HG03565 (cell line): Measurements from ENCODE around the gene DOCK6.

Source experiments
- ATAC-seq: cut with Tn5 transposase; IDR thresholded peaks from one replicate; pipeline ENCODE4 v1.9.1; 2021; ENCODE audit warnings: mild to moderate bottlenecking, moderate library complexity; ENCODE audit not compliant: unreplicated experiment

DOCK6 gene

GRCh38 chr19:11274533-11275086 lies 12.3 kb upstream of the DOCK6 start:
- no peak for ATAC-seq

GRCh38 chr19:11273989-11274388 lies 11.7 kb upstream of the DOCK6 start:
- ATAC-seq = no peak

- ATAC-seq = no peak
Observed at GRCh38 chr19:11273296-11273695, 11.0 kb upstream of the DOCK6 start.

- ATAC-seq = no peak
Observed at GRCh38 chr19:11269408-11269807, 7.1 kb upstream of the DOCK6 start.

DNA sequence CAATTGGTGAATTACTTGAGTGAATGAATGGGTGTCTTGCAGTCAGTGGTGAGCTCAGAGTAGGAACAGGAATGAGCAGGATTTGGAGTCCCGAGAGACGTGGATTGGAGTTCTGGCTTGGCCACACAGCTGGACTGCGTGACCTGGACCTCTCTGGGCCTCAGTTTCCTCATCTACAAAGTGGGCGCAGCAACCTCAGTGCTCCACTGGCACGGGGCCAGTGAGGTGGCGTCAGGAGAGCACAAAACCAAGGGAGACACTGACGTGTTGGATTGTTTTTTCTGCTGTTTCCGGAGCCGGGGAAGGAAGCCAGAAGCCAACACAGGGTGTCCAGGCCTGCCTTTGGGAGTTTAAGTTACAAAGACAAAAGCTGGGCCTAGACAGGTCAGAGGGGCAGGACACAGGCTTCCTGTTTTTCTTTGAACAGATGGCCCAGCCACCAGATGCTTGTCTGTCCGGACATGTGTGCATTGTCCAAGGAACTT lies 6.5 kb upstream of the DOCK6 start:
- no peak for ATAC-seq

DNA sequence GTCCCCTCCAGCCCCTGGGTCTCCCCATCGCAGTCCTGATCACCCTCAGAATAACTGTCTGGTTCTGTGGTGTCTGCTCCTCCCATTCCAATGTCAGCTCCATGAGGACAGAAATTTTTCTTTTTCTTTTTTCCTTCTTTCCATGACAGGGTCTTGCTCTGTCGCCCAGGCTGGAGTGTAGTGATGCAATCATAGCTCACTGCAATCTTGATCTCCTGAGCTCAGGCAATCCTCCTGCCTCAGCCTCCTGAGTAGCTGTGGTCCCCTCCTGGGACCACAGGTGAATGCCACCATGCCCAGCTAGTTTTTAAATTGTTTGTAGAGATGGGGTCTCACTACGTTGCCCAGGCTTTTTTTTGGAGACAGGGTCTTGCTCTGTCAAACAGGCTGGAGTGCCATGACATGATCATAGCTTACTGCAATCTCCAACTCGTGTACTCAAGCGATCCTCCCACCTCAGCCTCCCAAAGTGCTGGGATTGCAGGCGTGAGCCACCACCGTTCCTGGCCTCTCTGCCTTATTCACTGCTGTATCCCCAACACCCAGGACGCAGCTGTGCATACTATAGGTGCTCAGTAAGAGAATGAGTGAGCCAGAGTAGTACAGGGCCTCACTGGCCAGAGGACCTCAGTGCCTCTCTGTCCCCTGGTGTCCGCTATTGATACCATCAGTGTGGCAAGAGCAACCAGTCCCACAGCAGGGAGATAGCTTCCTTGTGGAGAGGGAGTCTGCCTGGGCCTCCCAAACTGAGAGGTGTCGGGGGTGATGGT lies 5.2 kb upstream of the DOCK6 start:
- no peak for ATAC-seq

DNA sequence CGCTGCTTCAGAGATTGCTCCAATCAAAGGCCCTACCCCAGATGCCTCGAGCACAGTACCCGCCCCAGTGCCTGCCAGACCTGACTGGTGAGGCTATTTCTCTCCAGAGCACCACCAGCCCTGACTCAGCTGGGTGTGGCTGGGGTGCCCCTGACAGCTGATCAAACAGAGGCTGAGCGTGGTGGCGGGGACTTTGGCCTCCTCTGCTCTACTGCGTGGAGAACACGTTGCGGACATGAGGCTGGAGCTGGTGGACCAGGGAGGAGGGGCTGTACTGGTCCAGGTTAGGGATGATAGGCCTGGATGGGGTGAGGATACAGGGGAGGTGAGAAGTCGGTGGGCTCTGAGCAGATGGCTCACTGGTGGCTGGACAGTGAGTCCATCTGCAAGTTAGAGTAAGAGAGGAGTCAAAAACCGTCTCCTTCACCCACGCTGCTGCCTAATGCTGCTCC lies 3.5 kb upstream of the DOCK6 start:
- ATAC-seq = no peak

DNA sequence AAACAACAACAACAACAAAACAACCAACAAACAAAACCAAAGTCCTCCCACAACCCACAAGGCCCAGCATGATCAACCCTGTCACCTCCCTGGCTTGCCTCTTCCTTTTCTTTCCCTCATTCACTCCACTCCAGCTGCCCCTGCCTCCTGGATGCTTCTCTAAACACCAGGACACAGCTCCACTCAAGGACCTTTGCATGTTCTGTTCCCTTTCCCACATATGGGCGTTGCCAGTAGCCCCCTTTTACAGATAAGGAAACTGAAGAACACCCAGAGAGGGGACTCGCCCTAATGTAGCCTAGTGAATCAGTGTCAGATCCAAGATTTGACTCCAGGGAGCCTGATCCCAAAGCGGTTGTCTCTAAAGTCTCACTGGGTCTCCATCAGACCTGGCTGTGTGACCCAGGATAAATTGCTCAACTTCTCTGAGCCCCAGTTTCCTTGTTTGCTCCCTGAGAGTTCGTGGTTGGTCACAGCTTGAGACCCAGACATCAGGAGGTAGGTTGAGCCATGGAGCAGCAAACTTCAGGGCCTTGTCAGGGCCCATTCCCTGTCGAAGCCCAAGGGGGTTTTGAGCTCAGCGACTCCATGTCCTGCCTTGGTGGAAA lies 3.0 kb upstream of the DOCK6 start:
- ATAC-seq = no peak

DNA sequence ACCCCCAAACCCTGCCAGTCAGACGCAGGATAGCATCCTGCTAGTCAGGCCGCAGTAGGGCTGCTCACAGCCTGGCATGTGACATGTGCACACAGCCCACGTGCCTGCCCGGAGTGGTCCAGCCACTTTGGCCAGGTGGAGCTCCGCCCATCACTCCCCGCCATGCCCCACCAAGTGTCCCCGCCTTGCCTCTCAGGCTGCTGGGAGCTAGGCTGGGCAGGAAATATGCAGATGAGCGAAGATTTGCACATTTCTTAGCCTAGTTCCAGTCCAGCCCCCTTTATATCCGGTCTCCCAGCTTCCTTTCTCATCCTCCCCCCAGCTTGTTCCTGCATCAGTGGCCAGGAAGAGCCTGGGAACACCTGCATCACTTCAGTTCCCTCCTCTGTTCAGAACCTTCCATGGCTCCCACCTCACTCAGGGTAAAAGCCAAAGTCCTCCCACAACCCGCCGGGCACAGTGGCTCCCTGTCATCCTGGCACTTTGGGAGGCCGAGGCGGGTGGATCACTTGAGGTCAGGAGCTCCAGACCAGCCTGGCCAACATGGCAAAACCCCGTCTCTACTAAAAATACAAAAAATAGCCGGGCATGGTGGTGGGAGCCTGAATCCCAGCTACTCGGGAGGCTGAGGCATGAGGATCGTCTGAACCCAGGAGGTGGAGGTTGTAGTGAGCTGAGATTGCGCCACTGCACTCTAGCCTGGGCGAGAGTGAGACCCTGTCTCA lies 2.3 kb upstream of the DOCK6 start:
- ATAC-seq = no peak

DNA sequence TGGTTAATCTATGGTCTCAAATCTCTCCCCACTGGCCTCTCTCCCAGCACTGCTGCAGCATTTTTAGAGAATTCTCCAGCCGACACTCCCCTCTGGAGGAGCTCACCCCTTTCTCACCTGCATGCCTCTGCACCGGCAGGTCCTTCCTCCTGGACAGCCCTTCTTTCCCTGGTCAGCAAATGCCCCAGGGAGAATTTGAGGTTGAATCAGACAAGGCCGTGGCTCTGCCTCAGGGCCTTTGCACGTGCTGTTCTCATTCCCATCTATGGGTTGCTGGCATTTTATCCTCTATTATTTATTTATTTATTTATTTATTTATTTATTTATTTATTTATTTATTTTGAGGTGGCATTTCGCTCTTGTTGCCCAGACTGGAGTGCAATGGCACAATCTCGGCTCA lies 1.4 kb upstream of the DOCK6 start:
- no peak for ATAC-seq

DNA sequence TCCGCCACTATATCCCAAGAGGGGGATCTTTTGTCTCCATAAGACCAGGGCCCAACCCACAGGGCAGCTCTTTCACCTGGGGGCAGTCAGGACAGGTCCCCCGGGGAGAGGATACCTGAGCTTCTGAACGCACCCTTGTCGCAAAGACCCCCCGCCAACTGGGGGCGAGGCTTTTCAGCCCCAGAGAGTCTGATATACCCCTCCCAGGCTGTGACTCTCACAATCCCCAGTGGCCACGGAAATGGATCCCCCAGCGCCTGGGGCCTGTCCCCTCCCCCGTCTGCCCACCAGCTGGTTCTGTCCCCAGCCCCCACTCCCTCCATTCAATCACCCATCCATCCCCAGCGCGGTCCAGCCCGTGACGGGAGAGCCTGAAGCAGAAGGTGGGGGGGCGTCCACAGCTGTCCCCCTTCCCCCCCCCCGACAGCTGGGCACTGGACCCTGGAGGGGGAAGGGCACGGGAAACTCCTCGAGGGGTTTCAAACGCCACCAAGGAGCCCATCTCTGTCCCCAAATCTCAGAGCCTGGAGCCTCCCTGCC lies 823 bp downstream of the DOCK6 start:
- ATAC-seq = no peak

GRCh38 chr19:11260996-11261395 lies 1.3 kb downstream of the DOCK6 start:
- no peak for ATAC-seq

DNA sequence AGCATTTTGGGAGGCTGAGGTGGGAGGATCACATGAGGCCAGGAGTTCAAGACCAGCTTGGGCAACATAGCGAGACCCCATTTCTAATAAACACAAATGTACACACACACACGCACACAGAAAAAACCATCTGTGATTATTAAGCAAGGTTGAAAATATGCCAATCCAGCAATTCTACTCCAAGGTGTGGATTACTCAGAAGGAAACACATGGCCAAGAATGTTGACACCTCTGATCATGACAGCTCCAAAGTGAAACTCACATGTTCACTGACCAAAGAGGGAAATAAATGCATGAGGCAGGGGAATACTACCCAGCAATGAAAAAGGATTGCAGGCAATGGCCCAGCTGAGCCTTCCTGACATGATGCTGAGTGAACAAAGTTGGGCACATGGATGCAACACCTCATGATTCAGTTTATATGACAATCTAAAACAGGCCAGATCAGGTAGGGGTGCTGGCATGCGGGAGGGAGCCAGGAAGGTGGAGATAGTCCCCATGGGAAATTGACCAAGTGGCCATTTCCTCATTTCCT lies 4.4 kb downstream of the DOCK6 start:
- no peak for ATAC-seq

GRCh38 chr19:11256189-11256588 lies 6.1 kb downstream of the DOCK6 start:
- no peak for ATAC-seq

GRCh38 chr19:11254666-11255065 lies 7.7 kb downstream of the DOCK6 start:
- no peak for ATAC-seq

GRCh38 chr19:11252665-11253355 lies 9.5 kb downstream of the DOCK6 start:
- no peak for ATAC-seq

GRCh38 chr19:11251650-11252314 lies 10.5 kb downstream of the DOCK6 start:
- ATAC-seq = no peak

DNA sequence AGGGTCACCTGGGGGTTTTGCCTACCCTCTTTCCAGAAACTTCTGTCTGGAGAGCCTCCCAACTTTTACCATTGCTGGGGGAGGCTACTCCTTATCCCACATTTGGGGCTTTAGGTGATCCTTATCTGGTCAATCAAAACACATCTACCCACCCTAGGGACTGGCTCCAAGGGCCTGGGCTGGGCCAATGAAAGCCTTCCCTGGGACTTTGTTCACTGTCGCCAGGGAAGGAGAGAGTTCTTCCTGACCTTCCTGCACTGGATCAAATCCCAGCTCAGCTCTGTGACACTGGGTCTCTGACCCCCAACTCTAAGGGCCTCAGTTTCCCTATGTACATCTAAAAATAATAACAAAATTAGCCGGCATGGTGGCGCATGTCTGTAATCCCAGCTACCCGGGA lies 11.1 kb downstream of the DOCK6 start:
- no peak for ATAC-seq

DNA sequence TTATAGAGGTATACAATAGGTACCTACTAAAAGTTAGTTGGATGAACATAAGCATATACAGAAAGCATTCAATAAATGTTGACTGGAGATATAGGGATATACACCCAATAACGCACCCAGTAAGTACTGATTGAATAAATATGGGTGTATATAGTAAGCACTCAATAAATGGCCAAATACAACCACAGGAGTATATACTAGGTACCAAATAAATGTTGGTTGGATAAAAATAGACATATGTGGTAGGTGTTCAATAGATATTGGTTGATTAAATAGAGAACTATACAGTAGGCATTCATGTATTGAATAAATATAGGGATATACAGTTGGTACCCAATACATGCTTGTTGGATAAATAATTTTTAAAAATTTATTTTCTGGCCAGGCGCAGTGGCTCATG lies 13.5 kb downstream of the DOCK6 start:
- ATAC-seq = no peak

DNA sequence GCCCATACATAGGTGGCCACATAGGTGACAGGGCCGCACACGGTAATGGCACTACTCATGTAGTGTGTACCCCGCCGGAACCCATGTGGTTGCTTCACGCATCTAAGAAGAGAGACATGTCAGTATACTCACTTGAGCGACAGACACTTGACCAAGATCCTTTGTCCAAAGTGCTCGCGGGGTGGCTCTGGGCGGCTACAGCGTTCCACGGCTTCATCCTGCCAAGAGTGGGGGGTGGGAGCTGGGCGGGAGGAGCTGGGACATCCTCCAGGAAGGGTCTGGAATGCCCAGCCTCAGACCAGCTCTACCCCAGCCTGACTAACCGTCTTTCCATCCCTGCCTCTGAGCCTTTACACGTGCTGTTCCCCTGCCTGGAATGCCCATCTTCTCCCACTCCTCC lies 14.4 kb downstream of the DOCK6 start:
- ATAC-seq = no peak
